D721Med (cell line): ENCODE measurements around the gene KCNG2.

ENCODE experiments used
- DNase-seq: peaks from one replicate; pipeline ENCODE4 v3.0.0; 2011; ENCODE audit warnings: low spot score; ENCODE audit not compliant: insufficient read length
- FAIRE-seq: peaks from 2 replicates; lab custom pipeline; 2011; peaks lifted over from hg19 to GRCh38; lab: Jason Lieb, UNC
- TF ChIP-seq, protein P1 (sequence below): IDR thresholded peaks from 2 replicates; pipeline ENCODE4 v1.5.1; 2012; ENCODE audit warnings: mild to moderate bottlenecking, control low read depth; ENCODE audit not compliant: insufficient read depth; ENCODE audit errors: missing control alignments

The KCNG2 gene

DNA sequence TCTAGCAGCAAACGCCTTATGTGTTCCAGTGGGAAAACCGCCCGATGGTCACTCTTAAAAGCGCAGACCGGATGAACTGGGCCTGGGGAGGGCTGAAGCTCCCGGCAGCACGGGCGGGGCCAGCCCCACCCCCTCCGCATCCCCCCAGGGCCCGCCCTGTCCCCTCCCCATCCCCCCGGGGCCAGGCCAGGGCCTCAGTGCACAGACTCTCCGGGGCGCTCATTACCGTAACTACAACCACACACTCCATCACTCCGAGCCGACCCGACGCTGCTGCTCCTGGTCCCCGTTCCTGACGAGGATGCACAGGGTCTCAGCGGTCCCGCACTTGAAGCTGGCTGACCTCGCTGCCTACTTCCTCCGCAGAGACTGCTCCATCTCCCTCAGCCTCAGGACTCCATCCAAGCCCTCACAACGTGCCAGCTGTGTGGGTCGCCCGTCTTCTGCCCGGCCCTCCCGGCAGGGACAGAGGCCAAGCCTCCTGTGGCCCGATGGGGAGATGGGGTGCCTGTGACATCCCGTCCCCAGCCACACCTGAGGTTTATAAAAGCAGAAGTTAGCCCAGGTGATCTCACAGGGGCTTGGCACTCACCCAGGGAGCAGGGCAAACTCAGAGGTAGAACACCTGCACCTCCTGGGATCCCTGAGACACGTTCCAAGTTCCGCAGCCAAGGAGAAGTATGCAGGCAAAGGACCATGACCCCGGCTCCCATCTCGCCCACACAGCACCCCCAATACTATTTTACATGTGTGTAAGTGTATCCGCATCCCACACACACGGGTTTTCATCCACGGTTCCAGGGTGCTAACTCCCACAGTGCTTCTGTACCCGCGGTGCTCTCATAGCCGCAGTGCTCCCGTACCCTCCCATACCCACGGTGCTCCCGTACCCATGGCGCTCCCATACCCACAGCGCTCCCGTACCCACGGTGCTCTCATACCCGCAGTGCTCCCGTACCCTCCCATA, 117.7 kb downstream of the KCNG2 start:
- DNase-seq (no peak), FAIRE-seq (no peak)
- TF ChIP-seq, protein P1, sequence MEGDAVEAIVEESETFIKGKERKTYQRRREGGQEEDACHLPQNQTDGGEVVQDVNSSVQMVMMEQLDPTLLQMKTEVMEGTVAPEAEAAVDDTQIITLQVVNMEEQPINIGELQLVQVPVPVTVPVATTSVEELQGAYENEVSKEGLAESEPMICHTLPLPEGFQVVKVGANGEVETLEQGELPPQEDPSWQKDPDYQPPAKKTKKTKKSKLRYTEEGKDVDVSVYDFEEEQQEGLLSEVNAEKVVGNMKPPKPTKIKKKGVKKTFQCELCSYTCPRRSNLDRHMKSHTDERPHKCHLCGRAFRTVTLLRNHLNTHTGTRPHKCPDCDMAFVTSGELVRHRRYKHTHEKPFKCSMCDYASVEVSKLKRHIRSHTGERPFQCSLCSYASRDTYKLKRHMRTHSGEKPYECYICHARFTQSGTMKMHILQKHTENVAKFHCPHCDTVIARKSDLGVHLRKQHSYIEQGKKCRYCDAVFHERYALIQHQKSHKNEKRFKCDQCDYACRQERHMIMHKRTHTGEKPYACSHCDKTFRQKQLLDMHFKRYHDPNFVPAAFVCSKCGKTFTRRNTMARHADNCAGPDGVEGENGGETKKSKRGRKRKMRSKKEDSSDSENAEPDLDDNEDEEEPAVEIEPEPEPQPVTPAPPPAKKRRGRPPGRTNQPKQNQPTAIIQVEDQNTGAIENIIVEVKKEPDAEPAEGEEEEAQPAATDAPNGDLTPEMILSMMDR = no peak

DNA sequence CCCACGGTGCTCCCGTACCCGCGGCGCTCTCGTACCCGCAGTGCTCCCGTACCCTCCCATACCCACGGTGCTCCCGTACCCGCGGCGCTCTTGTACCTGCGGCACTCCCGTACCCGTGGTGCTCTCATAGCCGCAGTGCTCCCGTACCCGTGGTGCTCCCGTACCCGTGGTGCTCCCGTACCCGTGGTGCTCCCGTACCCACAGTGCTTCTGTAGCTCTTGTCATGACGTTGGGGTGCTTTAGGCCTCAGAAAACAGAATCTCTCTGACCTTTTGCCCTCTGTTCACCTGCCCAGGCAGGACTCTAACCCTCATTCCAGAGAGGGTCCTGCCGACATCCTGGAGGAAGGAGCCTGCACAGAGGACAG, 118.4 kb downstream of the KCNG2 start:
- TF ChIP-seq, protein P1 = no peak
- DNase-seq (no peak), FAIRE-seq (no peak)

DNA sequence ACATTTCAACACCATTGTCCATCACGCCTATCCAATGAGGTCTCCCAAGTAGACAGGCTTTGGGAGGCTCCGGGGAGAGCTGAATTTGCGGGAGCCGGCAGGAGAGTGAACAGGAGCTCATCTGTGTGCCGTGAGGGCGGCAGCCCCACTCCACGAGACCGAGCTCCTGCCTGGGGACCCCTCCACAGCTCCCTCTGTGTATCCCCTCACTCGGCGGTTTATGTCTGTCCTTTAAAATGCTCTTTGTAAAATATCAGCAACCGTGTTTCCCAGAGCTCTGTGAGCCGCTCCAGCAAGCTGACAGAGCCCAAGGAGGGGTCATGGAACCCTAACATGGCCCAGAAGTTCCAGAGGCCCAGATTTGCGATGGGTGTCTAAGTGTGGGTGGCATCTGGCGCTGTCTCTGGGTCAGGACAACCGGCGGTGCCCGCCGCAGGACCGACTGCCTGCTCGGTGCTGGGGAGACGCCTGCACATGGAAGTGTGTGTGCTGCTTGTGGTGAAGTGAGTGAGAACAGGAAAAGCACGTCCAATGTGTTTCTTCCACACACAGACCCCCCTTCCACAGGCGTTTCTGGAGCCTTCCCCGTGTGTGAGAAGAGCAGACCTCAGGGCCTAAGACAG, 118.9 kb downstream of the KCNG2 start:
- TF ChIP-seq, protein P1 = no peak
- DNase-seq (no peak), FAIRE-seq (no peak)

DNA sequence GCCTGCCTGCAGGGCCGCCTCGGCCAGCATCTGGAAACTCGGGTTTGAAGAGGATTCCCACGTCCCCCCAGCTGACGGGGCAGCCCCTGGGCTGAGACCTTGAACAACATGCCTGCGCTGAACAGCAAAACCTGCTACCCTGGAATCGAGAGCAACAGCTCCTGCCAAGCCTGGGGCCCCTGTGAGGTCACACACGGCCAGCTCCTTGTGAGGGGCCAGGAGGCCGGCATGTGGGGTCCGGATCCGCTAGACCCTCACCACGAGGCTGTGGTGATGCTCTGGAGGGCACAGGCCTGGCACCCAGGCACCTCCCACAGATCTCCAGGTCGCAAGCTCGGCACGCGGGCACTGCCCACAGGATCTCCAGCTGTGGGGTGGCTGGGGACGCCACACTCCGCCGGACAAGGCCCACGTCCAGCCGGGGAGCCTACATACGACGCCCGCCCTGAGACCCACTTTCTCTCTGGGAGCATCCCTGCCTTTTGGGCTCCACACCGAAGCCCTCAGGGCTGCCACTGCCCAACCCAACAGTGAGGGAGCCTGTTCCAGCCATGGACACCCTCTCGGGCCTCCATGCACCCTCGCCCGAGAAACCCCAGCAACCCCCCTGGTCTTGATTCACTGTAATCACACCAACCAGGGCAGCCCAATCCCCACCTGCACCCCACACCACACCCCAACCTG, 119.6 kb downstream of the KCNG2 start:
- no peak for DNase-seq
- FAIRE-seq = no peak
- TF ChIP-seq, protein P1 = no peak

DNA sequence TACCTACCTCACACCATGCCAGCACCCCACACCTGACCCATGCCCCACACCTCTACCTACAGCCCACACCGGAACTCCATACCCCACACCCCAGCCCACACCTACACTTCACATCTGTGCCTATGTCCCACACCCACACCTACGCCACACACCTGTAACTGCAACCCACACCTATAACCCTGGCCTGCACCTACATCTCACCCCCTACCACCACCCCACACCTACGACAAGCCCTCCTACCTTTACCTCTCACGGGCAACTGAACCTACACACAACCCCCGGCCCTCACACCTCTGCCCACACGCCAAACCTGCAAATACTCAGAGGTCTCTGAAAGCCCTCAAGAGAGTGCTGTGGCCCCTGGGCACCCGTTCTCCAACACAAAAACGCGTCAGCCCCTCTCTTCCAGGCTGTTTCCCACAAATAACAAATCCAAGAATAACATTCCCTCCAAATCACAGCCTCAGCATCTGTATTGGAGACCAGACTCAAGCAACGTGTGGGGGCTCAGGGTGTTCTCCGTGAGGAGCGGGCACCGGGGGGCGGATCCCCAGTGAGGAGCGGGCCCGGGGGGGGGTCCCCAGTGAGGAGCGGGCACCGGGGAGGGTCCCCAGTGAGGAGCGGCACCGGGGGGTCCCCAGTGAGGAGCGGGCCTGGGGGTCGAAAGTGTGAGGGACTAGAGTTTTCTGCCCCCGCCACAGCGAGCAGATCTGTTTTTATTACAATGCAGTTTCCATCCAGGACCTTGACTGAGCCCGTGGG, 120.3 kb downstream of the KCNG2 start:
- TF ChIP-seq, protein P1 = no peak

DNA sequence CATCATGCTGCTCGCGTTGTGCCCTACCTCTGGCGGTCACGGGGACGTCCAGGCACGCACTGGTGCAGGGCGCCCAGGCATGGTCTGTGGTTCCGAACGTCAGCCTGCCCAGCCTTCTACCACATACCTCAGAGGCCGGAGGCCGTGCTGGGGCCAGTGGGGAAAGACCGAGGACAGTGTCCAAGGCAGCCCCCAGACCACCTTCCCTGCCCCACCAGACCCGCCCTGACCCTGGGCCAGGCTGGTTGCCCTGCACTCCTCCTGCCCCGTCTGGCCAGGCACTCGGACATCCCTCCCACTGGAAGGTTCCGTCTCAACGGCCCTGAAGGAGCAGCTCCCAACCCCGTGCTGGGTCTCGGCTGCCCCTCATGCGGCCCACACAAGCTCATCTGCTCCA, 120.9 kb downstream of the KCNG2 start:
- FAIRE-seq (no peak), DNase-seq (no peak)
- TF ChIP-seq, protein P1 = no peak

More for the DNA sequence above, 120.3 kb downstream of the KCNG2 start:
- FAIRE-seq (no peak), DNase-seq (no peak)
